C4-2B (cell line): ENCODE measurements around the gene PROP1.
A peak's percentile ranks its signal among the peaks of the same experiment; 100 is the strongest.
"Not testable (repeated sequence)": the region's sequence is repeated elsewhere in the genome, so short reads cannot be mapped to it uniquely, and the experiment has no call there.

Experiments
- H3K27ac ChIP-seq: fragments of 450-650 bp; 2 replicates; pipeline ENCODE4 v1.5.1; 2017
- ZFX ChIP-seq: fragments of 450-650 bp; IDR thresholded peaks from 2 replicates; pipeline ENCODE4 v1.6.1; 2017
- TF ChIP-seq, protein P1 (sequence below): fragments of 450-650 bp; conservative IDR thresholded peaks from 2 replicates; pipeline ENCODE4 v1.5.1; 2017; ENCODE audit warnings: mild to moderate bottlenecking

The PROP1 gene

DNA sequence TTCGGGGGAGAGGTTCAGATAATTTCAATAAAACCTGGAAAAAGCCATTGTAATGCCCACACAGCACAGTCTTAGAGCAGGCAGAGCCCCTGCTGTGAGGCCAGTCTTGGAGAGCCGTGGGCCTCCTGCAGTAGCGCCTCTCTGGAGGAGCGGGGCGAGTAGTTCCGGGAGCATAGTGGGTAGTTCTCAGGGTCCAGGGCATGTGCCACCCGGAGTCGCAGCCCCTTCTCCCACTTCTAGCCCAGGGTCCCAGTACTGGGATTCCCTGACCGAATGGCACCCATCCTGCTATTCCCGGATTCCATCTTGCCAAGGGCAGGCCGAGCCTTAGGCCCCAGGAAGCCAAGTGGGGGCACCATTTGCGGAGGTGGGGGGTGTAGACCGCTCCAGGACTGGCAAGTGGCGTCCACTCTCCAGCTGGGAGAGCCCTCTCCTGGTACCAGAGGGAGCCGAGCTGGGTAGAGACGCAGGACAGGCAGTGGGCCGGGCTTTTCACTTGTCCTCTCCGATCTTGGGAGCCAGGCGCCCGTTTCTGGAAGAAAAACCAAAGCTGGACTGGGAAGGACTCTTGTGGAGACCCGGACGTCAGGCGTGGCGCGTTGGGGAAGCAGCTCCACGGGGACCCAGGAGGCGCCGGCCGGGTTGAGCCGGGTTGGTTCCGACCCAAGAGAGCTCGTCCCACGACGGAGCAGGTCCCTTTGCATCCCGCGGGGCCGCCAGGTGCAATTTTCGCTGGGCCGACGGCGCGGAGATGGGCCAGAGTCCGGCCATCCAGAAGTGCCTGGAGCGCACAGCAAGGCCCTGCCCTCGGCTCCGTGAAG lies 12.1 kb downstream of the PROP1 start:
- no peak overlapping the region for H3K27ac ChIP-seq
- TF ChIP-seq, protein P1, sequence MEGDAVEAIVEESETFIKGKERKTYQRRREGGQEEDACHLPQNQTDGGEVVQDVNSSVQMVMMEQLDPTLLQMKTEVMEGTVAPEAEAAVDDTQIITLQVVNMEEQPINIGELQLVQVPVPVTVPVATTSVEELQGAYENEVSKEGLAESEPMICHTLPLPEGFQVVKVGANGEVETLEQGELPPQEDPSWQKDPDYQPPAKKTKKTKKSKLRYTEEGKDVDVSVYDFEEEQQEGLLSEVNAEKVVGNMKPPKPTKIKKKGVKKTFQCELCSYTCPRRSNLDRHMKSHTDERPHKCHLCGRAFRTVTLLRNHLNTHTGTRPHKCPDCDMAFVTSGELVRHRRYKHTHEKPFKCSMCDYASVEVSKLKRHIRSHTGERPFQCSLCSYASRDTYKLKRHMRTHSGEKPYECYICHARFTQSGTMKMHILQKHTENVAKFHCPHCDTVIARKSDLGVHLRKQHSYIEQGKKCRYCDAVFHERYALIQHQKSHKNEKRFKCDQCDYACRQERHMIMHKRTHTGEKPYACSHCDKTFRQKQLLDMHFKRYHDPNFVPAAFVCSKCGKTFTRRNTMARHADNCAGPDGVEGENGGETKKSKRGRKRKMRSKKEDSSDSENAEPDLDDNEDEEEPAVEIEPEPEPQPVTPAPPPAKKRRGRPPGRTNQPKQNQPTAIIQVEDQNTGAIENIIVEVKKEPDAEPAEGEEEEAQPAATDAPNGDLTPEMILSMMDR, result no peak
- TF ChIP-seq ZFX, result no peak

DNA sequence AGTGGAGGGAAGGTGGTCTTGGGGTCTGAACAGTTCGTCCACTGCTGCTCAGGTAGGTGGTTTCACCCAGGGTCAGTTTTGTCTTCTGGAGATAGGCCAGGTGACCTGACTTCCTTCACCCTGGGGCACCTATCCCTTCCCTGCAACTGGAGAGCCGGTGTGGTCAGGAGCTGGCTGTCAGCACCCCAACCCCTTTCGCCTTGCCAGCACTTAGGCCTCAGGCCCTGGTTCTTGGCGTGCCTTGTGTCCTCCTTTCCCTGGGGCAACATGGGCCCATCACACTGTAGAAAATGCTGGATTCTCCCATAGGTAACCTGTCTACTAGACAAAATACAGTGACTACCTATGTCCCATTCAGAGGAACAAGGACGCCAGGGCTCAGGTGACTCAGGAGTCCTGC lies 13.1 kb downstream of the PROP1 start:
- no peak overlapping the region for H3K27ac ChIP-seq
- TF ChIP-seq, protein P1, result no peak

DNA sequence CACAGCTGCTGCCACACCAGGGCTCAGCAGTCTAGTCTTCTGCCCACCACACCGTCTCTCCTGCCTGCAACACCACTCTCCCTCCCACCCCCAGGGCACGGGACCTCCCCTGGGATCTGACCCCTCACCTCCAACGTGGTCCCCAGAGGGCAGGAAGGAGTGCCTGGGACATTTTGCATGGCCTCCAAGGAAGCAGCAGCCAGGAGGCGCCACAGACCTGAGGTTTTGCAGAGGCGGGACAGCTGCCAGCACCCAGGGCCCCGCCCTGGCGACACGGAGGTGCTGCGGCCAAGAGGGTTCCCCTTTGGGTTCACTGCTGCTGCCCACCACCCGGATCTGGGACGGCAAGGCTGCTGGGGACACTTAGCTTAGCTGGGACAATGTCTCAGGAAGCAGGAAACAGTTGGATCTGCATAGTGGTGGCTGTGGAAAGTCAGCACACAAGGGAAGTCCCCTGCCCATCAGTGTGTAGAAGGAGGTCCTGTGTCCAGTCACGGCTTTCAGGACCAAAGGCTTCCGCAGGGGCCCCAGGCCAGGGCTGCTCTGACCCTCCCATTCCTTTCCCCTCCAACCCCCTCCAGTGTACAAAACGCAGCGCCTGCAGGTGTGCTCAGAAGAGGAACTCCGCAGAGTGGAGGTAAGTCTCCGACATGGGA lies 13.8 kb downstream of the PROP1 start:
- TF ChIP-seq ZFX, result no peak
- TF ChIP-seq, protein P1, result peak; percentile 67
- no peak overlapping the region for H3K27ac ChIP-seq

DNA sequence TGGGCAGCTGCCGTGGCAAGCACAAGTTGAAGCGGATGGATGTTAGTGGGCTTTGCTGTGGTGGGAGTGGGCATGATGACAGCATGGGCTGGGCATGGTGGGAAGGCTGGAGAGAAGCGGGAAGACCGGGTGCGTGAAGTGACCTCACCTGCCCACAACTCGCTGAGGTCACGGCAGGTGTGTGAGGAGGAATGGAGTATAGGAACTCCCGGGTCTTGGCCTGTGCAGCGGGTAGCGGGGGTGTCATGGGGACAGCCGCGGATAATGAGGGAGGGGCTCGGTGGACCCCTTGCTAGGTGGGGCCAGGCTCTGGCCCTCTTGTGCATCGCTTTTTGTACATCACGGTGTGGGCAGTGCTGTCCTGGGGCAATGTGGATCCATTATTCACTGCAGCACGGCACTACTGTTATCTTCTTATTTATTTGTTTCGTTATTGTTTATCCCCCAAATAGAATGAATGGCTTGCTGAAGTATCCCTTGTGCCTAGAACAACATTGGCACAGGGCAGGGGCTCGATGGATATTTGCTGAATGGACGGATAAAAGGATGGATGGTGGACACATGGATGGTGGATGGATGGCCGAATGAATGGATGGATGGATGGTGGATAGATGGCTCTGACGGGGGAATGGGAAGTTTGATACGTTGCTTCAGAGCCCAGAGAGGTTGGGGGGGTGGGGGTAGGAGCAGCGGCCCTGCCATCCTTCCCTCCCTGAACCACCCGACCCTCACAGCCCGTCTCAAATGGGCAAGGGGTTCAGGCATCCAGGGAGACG lies 14.6 kb downstream of the PROP1 start:
- no peak overlapping the region for H3K27ac ChIP-seq
- TF ChIP-seq, protein P1, result no peak
- TF ChIP-seq ZFX, result no peak

DNA sequence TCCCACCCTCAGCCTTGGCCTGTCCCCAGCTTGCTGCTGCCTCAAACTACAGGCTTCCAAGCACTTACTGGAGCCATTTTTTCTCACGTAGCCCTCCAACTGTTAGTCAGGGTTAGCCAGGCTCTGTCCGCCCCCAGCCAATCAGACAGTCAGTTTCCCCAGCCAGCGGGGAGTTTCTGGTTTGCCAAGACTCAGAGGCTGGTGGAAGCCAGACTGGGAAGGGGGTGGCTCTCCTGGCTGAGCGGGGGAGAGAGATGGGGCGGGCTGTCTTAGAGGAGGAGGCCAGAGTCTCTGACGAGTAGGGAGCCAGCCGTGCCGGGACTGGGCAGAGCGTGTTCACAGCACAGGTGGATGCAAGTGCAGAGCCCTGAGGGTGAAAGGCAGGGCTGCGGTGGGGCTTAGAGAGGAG lies 15.3 kb downstream of the PROP1 start:
- no peak overlapping the region for H3K27ac ChIP-seq
- TF ChIP-seq, protein P1, result no peak
- TF ChIP-seq ZFX, result no peak

DNA sequence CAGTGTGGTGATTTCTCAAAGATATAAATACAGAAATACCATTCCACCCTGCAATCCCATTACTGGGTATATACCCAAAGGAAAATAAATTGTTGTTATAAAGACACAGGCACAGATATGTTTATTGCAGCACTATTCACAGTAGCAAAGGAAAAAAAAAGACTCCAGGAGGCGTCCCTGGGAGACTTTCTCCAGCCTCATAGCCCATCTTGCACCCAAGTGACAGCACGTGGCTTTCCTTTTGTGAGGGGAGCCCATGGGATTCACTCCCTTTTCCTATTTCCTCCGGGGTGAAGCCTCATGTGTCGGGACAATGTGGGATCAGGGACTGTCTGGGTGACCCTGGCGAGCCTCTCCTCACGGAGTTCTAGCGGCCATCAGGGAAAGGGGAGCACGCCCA lies 18.4 kb downstream of the PROP1 start:
- H3K27ac ChIP-seq, result not testable (repeated sequence)

DNA sequence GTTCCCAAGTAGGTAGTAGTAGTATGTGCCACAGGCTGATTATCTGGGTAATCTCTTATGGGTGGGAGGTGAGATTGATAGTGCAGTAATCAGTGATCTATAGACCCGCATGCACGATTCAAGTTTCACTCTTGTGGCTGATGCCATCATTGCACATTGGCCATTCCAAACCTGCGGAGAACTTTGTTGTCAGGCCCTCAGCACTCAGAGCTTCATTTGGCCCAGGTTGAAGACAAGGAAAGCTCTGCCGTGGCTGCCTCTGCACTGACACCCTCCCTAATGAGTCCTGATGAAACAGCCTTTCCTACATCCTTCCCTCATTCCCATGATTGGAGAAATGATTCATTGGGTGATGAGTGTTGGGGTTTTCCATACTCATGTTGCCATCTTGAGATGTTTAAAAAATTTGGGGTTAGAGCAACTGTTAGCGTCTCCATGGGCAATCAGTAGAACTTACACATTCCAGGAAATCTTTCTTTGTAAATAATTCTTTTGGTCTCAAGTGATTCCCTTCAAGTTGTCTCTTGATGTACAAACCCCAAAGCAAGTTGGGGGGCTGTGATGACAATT lies 22.9 kb downstream of the PROP1 start:
- no peak overlapping the region for H3K27ac ChIP-seq
- TF ChIP-seq, protein P1, result no peak
- TF ChIP-seq ZFX, result no peak
